T1000 (cell line): ENCODE data around the gene RBM39.
"Not testable (repeated sequence)": the region's sequence is repeated elsewhere in the genome, so short reads cannot be mapped to it uniquely, and the experiment has no call there.

Experiments used
- DNase-seq: peaks from one replicate; lab custom pipeline; 2025; ENCODE audit warnings: mixed read lengths; lab: John Stamatoyannopoulos, UW

The RBM39 gene

DNA sequence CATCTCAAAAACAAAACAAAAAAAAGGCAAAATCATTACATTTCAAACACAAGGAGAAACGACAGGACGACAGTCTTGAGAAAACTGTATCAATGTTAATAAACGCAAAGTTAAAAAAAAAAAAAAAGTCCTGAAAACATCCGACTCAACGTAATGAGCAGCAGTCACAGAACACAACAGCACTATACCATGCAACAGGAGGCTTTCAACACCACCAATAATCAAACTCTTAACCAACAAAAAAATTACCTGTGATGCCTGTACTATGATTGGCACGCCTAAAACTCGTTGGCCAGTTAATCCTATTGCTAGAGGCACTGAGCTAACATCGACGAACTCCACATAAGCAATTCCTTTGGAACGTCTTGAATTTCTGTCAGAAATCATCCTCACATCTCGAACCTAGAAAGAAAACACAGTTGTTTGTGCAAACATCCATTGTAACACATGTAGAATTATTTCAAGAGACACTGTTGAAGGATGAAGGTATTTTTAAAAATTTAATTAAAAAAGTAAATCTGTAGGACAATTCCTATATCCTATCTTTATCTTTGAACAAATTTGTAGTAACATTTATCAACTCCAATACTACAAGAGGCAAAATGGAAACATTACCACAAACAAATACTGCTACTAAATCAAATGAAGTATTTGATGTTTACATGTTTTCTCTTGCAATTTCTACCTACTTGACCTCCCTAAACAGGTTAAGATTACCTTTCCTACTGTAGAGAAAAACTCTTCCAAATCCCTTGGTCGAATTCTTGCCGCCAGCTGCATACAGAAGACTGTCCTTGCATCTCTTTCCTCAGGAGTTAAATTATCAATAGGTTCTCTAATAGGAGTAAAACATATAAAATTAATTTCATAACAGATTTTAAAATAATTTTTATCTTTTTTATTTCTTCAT, 17.5 kb downstream of the RBM39 start:
- DNase-seq, result no peak

DNA sequence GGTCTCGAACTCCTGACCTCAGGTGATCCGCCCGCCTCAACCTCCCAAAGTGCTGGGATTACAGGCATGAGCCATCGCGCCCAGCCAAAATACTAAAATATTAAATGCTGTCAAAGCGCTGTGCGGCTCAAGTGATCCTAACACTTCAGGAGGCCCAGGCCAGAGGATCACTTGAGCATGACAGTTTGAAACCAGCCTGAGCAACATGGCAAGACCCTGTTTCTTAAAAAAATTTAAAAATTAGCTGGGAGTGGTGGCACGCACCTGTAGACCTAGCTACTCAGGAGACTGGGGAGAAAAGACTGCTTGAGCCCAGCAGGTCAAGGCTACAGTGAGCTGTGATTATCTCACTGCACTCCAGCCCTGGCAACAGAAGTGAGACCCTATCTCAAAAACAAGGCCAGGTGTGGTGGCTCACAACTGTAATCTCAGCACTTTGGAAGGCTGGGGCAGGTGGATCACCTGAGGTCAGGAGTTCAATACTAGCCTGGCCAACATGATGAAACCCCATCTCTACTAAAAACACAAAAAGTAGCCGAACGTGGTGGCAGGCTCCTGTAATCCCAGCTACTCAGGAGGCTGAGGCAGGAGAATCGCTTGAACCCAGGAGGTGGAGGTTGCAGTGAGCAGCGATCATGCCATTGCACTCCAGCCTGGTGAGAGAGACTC, 18.3 kb downstream of the RBM39 start:
- not testable (repeated sequence) for DNase-seq

DNA sequence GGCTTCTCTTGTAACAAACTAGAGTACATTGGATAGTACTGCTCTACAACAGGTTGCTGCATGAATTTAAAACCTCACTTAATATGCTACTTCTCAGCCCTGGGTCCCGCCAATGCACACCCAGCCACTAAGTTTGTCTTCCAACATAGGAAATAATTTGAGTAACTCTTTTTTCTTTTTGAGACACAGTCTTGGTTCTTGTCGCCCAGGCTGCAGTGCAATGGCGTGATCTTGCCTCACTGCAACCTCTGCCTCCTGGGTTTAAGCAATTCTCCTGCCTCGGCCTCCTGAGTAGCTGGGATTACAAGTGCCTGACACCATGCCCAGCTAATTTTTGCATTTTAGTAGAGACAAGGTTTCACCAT, 18.8 kb downstream of the RBM39 start:
- not testable (repeated sequence) for DNase-seq

DNA sequence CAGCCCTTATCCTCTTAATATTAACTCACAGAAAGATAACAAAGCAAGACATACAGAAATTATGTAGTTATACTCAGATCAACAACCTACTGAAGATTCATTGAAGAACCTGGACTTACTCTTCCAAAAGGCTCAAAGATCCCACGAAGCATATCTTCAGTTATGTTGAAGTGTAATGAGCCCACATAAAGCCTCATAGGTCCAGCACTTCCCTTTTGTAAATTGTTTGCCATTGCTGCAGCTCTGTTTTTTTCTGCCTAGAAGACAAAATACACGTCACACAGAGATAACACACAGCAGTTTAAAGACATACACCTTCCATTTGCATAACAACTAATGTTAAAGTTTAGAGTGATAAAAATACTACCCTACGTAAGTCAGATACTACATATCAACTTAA, 20.4 kb downstream of the RBM39 start:
- no peak for DNase-seq

DNA sequence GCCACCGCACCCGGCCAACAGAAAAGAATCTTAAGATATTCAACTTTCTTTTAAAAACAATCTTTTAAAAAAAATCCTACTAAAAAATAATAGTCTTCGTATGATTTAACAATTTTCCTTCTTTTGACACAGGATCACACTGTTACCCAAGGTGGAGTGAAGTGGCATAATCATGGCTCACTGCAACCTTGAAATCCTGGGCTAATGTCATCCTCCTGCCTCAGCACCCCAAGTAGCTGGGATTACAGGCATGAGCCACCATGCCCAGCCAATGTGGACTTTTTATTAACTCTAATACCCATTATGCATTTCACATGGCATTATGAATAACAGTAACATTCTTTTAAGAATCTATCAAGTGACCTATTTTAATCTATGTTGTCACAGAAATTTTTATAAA, 20.8 kb downstream of the RBM39 start:
- no peak for DNase-seq

DNA sequence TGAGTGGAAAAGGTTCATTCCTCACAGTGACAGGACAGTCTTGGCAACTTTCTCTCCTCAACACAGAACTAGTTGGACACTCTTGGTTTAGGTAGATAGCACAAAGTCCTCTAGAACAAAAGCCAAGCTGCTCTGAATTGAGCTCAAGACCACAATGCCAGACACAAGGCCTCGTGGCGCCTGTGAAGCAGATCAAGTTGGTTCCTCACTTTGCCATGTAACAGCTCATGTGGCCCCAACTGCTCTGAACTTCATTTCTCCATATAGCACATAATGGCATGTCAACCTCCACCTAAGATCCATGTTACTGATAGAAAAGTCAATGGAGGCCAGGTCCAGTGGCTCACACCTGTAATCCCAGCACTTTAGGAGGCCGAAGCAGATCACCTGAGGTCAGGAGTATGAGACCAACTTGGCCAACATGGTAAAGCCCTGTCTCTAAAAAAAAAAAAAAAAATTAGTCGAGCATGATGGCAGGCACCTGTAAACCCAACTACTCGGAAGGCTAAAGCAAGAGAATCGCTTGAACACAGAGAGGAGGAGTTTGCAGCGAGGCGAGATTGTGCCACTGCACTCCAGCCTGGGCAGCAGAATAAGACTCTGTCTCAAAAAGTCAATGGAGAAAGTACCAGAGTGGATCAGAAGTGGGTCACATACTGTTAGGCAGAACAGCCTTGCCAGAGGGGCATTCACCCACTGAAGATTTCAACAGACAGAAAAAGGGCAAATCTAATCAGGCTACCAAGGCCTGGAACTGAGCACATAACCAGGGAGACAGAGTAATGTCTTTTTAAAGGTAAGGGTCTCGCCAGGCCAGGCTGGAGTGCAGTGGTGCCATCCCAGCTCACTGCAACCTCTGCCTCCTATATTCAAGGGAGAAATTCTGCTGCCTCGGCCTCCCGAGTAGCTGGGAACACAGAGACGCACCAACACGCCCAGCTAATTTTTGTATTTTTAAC, 21.6 kb downstream of the RBM39 start:
- DNase-seq, result no peak

DNA sequence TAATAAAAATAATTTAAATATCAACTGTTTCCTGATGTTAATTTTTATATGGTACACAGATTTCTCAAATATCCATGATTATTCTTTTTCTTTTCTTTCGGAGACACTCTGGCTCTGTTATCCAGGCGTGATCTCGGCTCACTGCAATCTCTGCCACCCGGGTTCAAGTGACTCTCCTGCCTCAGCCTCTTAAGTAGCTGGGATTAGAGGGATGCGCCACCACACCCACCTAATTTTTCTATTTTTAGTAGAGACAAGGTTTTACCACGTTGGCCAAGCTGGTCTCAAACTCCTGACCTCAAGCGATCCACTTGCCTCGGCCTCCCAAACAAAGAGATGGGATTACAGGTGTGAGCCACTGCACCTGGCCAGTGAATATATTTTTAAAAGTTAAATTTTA, 22.3 kb downstream of the RBM39 start:
- DNase-seq, result no peak

DNA sequence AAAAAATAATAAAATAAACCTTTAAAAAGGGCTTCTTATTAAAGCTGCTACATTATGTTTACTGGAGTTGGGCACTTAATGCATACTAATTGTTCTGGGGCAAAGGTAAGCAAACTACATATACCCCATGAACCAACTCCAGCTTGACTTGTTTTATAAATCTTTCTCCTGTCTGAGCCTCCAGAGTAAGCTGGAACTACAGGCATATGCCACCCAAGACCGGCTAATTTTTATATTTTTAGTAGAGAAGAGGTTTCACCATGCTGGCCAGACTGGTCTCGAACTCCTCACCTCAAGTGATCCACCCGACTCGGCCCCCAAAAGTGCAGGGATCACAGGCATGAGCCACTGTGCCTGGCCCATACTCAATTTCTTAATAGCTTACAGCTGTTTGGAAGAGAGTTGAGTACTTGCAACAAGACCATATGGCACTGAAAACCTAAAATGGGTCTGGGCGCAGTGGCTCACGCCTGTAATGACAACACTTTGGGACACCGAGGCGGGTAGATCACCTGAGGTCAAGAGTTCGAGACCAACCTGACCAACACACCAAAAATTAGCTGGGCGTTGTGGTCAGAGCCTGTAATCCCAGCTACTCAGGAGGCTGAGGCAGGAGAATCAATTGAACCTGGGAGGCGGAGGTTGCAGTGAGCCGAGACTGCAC, 23.0 kb downstream of the RBM39 start:
- DNase-seq, result no peak

DNA sequence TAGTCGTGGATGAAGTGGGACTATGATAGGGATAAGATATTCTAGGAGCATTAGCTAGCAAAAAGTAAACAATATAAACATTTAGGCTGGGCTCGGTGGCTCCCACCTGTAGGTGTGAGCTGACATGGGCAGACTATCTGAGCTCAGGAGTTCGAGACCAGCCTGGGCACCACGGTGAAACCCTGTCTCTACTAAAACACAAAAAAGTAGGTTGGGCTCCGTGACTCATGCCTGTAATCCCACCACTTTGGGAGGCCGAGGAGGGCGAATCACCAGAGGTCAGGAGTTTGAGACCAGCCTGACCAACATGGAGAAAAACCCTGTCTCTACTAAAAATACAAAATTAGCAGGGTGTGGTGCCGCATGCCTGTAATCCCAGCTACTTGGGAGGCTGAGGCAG, 23.7 kb downstream of the RBM39 start:
- not testable (repeated sequence) for DNase-seq

DNA sequence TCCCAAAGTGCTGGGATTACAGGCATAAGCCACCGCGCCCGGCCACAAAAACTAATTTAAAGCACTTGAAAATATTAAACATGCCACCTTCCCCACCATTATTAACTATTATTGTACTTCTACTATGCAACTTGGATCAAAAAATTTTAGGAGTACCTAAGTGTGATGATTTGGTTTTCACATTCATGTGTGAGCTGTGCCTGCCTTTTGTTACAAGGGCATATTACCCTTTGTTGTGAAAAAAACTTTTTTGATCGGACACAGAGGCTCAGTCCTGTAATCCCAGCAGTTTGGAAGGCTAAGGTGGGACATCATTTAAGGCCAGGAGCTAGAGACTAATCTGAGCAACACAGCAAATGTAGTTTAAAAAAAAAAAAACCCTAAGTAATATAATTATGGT, 25.7 kb downstream of the RBM39 start:
- DNase-seq, result no peak

DNA sequence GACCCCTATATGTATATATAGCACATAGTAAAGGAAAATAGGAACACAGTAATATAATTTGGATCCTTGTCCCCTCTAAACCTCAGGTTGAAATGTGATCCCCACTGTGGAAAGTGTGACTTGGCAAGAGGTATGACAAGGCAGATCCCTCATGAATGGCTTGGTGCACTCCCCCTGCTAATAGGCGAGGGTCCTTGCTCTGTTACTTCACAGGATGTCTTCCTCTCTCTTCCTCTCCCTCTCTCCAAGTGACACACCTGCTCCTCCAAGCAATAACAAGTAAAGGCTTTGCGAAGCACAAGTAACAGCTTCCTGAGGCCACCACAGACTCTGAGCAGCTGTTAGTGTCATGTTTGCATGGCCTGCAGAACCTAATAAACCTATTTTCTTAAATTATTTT, 26.4 kb downstream of the RBM39 start:
- DNase-seq, result no peak

DNA sequence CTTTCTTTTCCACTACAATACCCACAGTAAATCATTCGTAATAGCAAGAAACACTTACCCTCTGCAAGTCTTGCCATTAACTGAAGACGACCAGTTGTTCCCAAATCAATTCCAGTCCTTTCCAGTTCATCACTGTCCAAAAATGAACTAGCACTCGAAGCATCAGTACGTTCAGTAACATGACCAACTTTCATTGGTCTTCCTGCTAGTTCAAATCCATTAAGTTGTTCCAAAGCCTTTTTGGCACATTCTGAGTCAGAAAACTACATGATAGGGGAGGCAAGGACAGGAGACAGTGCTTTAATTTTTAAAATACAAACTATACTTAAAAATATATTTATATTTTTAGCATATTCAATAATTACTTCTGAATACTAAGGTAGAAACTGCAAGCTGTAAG, 27.9 kb downstream of the RBM39 start:
- DNase-seq, result no peak

DNA sequence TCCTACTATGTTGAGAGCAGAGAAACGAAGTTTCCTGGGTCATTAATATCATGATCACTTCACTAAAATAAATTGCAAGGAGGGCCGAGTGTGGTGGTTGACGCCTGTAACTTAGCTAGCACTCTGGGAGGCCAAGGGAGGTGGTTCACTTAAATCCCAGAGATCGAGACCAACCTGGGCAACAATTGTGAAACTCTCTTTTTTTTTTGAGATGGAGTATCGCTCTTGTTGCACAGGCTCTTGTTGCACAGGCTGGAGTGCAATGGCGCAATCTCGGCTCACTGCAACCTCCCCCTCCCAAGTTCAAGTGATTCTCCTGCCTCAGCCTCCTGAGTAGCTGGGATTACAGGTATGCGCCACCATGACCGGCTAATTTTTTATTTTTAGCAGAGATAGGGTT, 28.9 kb downstream of the RBM39 start:
- DNase-seq, result not testable (repeated sequence)

DNA sequence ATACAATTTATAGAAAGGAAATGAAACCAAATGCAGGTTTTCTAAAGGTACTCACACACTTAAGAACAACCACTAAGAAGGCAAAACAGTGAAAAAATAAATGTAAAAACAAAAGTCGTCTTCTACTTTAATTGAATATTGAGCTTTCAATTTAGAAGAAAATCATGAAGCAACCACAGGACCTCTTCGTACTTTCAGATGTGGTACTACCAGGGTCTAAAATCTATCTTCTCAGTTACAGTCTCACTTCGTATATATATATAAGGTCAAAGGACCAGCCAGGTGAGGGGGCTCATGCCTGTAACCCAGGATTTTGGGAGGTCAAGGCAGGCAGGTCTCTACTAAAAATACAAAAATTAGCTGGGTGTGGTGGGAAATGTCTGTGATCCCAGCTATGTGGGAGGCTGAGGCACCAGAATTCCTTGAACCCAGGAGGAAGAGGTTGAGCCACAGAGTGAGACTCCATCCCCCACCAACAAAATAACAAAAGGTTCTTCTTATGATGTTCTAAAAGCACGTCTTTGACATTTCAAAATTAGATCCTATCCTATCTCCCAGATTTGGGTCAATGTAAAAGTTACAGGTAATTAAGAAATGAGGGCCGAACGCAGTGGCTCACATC, 30.4 kb downstream of the RBM39 start:
- DNase-seq, result no peak

DNA sequence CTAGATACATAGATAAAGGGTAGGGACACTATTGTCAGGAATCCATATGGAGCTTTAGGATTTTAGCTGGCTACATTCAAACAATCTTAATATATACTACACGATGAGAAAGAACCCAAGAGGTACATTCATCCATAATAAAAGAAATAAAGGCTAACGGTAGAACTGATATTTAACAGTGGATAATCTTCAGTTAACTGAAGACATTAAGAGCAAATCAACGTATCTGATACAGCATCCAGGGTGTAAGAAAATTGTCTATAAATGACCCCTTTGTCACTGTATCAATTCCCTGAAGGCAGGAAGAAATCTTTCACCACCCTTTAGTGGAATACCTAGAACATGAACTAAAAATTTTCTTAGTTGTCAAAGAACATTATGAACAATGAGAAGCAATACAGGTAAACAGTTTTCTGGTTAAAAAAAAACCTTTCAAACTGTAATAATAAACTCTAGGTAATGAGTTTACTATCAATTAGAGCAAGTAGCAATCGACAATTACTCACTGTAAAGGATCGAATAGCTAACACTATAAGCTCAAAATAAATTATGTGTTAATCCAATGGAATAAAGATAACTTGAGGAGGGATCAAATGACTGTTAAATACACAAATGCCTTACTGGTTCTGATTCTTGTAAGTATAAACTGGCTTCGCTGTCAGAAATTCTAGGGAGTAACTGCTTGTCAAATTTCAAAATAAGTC, 31.0 kb downstream of the RBM39 start:
- DNase-seq, result no peak

DNA sequence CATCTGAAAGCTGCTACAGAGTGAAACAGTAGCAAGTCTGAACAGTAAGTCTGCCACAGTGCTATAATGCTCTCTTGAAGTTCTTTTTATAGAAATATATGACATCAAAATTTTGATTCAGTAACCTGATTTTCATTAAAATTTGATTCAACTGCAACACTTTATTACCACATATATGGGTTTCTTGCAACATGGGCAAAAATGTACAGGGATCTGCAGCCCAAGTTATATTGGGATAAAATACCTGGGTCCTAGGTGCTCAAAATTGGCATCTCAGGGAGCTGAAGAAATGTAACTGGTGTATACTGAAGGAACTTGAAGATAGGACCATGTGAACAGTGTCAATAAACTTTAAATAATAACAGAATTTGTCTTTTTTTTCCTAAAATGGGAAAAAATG, 32.0 kb downstream of the RBM39 start:
- DNase-seq, result no peak

DNA sequence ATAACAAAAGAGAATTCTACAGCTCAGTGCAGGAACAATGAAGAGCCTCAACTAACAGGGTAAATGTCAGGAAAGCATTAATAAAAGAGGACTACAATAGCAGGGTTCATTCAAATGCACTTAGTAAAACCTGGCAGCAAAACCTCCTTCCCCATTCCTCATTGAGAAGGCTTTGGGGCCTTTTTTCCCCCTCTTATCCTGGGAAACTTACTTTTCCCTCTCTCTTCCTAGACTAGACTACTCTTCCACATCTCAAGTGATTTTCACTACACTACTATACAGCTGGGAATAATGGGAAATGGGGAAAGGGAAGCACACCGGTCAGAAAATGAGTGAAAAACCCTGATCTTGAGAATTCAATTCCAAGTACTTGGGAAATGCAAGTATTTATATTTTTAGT, 32.8 kb downstream of the RBM39 start:
- DNase-seq, result no peak

DNA sequence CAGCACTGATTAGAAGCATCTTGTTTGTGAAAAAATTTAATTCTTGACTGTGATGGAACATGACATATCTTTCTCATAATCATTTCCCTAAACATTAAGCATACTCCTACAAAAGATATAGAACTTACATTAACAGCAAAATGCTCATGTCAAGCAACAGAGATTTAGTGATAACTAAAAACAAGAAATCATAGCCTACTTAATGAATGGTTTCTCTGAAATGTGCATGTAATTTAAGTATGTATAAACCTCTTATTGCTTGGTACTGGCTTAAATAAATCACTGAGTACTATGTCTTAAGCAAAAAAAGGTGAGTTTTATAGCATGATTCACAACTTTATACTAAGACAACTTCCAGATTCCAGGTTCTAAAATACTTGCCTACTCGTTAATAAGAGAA, 33.6 kb downstream of the RBM39 start:
- no peak for DNase-seq

DNA sequence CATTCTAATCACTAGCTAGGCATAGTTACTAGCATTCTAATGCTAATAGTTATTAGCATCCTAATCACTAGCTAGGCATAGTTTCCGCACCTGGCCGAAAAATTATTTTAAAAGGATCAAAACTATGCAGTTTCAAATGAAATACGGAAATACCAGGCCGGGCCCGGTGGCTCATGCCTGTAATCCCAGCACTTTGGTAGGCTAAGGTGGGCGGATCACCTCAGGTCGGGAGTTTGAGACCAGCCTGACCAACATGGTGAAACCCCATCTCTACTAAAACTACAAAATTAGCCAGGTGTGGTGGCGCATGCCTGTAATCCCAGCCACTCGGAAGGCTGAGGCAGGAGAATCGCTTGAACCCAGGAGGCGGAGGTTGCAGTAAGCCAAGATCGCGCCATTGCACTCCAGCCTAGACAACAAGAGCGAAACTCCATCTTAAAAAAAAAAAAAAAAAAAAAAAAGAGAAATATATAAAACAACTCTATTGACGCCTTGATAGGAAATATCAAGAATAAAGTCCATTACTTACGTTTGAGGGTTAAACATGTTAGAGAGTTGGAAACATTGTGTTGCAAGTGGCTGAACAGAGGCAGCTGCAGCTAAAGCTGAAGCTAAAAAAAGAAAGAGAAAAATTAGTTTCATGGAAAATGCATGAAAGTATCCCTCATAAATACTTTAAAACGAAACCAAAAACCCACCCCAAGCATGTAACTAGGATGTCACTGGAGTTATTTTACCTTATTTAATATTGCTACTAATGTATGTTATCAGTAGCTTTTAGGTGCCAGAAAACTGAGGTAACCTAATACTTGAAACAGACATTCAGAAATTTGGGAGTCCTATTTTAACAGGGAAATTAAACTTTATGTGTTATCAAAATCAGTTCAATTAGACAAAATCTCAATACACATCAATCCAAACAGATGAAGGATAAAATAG, 35.2 kb downstream of the RBM39 start:
- DNase-seq, result not testable (repeated sequence)

DNA sequence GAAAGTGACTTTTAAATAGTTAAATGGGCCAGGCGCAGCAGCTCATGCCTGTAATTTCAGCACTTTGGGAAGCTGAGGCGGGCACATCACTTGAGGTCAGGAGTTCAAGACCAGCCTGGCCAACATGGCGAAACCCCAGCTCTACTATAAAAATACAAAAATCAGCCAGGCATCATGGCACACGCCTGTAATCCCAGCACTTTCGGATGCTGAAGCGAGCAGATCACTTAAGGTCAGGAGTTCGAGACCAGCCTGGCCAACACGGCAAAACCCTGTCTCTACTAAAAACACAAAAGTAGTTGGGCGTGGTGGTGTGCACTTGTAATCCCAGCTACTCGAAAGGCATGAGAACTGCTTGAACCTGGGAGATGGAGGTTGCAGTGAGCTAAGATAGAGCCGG, 36.2 kb downstream of the RBM39 start:
- not testable (repeated sequence) for DNase-seq
